ENCODE measurements around the gene IGLON5.

DNA sequence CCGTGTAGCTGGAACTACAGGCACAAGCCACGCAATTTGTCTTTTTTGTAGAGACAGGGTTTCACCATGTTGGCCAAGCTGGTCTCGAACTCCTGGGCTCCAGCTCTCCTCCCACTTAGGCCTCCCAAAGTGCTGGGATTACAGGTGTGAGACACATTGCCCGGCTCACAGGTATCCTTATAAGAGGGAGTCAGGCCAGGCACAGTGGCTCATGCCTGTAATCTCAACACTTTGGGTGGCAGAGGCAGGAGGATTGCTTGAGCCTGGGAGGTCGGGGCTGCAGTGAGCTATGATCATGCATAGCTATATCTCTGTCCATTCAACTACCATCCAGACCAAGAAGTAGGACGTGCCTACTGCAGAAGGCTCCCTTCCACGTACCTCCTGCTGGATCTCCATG is 10.2 kb upstream of the IGLON5 start:
- TF ChIP-seq POLR2A (IDR thresholded peaks at IDR 0.05; ENCODE audit: low read depth, low read length), result no peak
- no peak for TF ChIP-seq POLR2AphosphoS5 (IDR thresholded peaks at IDR 0.05; ENCODE audit: low read depth, low read length)
- no peak for TF ChIP-seq SPI1 (IDR thresholded peaks at IDR 0.05; ENCODE audit: low read depth, low read length)

All from GM12891 (cell line).